Mesodermal cell (in vitro differentiated cells): ENCODE measurements around the gene LRBA.
"Not testable (repeated sequence)": the region's sequence is repeated elsewhere in the genome, so short reads cannot be mapped to it uniquely, and the experiment has no call there.

Experiments
- H3K27ac ChIP-seq: 2 replicates; pipeline ENCODE4 v1.7.0; 2013; ENCODE audit warnings: mild to moderate bottlenecking, low read depth, low read length, moderate library complexity; ENCODE audit not compliant: severe bottlenecking
- H3K36me3 ChIP-seq: 2 replicates; pipeline ENCODE4 v1.7.1; 2013; ENCODE audit warnings: mild to moderate bottlenecking, low read length, moderate library complexity; ENCODE audit not compliant: control insufficient read depth, insufficient read depth
- H3K4me1 ChIP-seq: one replicate; pipeline ENCODE4 v1.7.1; 2013; ENCODE audit warnings: mild to moderate bottlenecking, low read length; ENCODE audit not compliant: insufficient read depth, control insufficient read depth, poor library complexity, severe bottlenecking
- H3K4me3 ChIP-seq: 2 replicates; pipeline ENCODE4 v1.7.0; 2013; ENCODE audit warnings: low read length, control low read depth, mild to moderate bottlenecking; ENCODE audit not compliant: insufficient read depth, poor library complexity, severe bottlenecking; ENCODE audit errors: extremely low read depth
- H3K9me3 ChIP-seq: 2 replicates; pipeline ENCODE4 v1.7.1; 2013; ENCODE audit warnings: mild to moderate bottlenecking, low read length, moderate library complexity; ENCODE audit not compliant: control insufficient read depth
- WGBS, 2 experiments: methylation state at CpG; one replicate each; pipeline ENCODE4 v1.1.5; 2013; ENCODE audit warnings: missing lambda C conversion rate in 2 of 2; ENCODE audit not compliant: insufficient coverage in 2 of 2; 5-methylcytosine and 5-hydroxymethylcytosine counted together

LRBA gene

DNA sequence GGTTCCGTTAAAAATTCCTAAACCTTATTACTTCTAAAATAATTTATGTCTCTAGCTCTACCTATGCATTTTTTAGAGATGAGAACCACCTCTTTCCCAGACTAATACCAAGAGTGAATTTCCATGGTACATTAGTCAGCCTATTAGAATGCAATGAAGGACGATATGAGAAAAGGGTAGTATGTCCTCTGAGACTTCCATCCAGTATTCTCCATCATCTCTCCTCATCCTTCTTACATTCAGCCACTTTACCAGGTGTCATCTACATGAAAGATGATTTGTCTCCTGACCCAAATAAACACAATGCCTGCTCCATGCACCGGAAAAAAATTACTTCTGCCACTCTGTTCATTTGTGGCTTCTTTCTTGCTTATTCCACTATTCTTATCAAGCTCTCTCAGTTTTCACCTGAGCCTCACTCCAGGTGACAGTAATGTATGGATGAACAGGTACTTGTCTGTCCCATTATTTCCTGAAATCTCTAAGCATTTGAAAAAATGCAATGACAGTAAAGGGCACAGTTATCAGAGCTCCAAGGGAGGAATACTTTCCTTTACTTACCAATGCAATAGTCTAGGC, 335.2 kb downstream of the LRBA start:
- no peaks in the 10 kb centered on the region for H3K4me1 ChIP-seq
- no peaks in the 10 kb centered on the region for H3K9me3 ChIP-seq
- peak overlapping the region; percentile 11 for H3K27ac ChIP-seq
- no peak overlapping the region for H3K4me3 ChIP-seq
- H3K36me3 ChIP-seq: no peaks in the 10 kb centered on the region
- WGBS, 2 experiments: no CpG with 5 or more reads among the region's 3 CpGs

DNA sequence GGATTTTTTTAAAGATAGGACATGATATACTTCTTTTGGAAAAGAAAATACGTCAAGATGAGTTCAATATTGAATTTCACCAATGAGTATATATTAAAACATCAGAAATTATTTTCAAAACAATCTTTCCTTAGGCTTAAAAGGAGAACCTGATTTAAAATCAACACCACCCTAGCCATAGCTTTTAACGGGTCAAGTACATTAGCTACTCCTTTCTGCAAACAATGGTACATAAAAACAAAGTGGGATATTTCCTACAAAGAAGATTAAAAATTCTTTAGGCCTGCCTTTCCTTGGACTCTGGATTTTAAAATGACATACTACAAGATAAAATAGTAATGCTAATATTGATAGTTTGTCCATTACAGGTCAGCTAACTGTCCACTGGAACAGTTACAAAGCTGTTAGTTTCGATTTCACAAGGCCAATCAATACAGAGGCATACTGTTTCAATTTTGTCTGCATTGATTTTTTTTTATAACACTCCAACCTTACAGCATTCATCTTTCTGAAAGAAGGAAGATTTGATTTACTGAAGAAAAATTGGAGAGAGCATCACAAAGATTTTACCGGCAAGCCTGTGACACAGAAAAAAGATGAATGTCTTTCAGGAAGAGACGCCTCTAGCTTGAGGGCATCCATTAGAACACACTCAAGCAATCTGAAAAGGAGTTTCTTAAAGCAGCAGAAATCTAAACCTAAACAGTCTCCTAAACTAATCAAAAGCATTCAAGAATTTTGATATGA, 335.9 kb downstream of the LRBA start:
- 100% methylated on average over 2 of the region's 5 CpGs; no CpG with 5 or more reads in 1 of the 2 experiments for WGBS, 2 experiments
- H3K27ac ChIP-seq: no peak overlapping the region
- H3K4me3 ChIP-seq: no peak overlapping the region
- no peaks in the 10 kb centered on the region for H3K4me1 ChIP-seq
- no peaks in the 10 kb centered on the region for H3K36me3 ChIP-seq
- no peaks in the 10 kb centered on the region for H3K9me3 ChIP-seq

DNA sequence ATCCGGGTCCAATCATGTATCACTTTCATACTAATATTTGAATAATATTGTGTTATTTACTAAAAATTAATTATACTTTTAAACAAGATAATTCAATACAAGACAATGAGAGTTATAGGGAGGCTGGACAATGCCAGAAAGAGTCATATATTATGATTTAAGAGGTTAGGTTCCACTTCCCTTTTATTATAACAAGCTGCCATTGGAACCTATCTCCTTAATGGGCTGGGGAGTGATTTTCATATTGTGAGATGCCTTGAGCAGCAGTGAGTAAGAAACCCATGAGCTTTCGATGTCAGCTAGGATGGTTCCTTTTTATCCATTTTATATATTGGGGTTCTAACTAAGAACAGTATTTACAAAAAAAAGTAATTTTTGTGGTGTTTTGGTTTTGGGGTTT, 341.3 kb downstream of the LRBA start:
- no peaks in the 10 kb centered on the region for H3K4me1 ChIP-seq
- H3K27ac ChIP-seq: no peak overlapping the region
- H3K9me3 ChIP-seq: no peaks in the 10 kb centered on the region
- H3K36me3 ChIP-seq: no peaks in the 10 kb centered on the region
- H3K4me3 ChIP-seq: no peak overlapping the region
- WGBS, 2 experiments: no CpG with 5 or more reads among the region's 2 CpGs

DNA sequence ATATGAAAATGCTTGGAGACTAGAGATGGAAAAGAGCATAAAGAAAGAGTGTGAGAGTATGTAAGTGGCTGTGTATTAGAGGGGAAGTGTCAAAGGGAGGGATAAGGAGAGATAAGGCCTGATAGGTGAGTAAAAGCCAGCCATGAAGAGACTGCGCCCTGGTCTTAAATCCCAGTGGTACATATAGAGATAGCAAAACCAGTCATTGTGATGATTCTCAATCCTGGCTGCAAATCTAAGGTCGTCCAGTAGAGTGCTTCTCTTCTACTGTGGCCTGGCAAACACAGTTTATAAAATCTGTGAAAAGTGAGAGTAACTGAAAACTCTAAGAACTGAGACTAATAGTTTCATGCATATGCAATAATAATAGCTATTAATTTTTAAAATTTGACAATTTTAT, 346.3 kb downstream of the LRBA start:
- Histone ChIP-seq H3K9me3 (no peaks in the 10 kb centered on the region), H3K27ac (no peak overlapping the region), H3K4me1 (peaks cover 4% of the 10 kb centered on the region), H3K36me3 (no peaks in the 10 kb centered on the region), H3K4me3 (no peak overlapping the region)
- 82 to 92% methylated on average over 1 to 2 of the region's 2 CpGs for WGBS, 2 experiments

DNA sequence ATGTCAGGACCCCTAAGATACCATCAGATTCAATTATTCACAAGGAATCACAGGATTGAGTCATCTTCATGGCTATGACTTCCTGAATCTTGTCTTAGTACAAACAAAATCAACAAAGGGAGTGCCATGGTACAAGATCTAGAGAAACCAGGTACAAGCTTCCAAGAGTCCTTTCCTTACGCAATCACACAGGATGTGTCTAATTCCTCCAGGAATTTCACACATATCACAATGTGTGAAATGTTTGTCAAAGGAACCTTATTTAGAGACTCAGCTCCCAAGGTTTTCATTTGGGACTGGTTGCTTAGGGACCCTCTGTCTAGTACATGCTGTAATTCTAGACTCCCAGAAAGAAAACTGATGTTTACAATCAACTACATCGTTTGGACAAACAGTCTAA, 350.1 kb downstream of the LRBA start:
- H3K36me3 ChIP-seq: no peaks in the 10 kb centered on the region
- H3K27ac ChIP-seq: no peak overlapping the region
- WGBS, 2 experiments: 40 to 80% methylated on average over 1 of the region's 2 CpGs
- H3K4me1 ChIP-seq: peaks cover 4% of the 10 kb centered on the region
- H3K4me3 ChIP-seq: no peak overlapping the region
- no peaks in the 10 kb centered on the region for H3K9me3 ChIP-seq

DNA sequence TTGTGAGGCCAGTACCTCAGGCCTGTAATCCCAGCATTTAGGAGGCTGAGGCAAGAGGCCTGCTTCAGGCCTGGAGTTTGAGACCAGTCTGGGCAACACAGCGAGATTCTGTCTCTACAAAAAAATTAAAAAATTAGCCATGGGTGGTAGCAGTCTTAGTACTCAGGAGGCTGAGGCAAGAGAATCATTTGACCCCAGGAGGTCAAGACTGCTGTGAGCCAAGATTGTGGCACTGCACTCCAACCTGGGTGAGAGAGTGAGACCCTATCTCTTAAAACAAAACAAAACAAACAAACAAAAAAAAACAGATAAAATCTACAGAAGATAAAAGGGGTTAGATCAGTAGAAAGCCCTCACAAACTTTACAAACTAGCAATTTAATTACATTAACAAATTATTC, 352.4 kb downstream of the LRBA start:
- no peaks in the 10 kb centered on the region for H3K36me3 ChIP-seq
- no peaks in the 10 kb centered on the region for H3K9me3 ChIP-seq
- no peak overlapping the region for H3K27ac ChIP-seq
- H3K4me1 ChIP-seq: peaks cover 4% of the 10 kb centered on the region
- no peak overlapping the region for H3K4me3 ChIP-seq
- whole genome bisulfite sequencing, 2 experiments: 100% methylated on average over 1 of the region's 1 CpG

DNA sequence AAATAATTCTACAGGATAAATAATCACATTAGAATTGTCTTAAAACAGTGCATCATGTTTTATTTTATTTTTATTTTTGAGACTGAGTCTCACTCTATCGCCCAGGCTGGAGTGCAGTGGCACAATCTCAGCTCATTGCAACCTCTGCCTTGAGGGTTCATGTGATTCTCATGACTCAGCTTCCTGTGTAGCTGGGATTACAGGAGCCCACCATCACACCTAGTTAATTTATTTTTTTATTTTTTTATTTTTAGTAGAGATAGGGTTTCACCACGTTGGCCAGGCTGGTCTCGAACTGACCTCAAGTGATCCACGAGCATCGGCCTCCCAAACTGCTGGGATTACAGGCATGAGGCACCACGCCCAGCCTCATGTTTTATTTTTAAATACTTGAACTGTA, 353.5 kb downstream of the LRBA start:
- not testable (repeated sequence) for H3K4me1 ChIP-seq, H3K27ac ChIP-seq, H3K36me3 ChIP-seq, H3K4me3 ChIP-seq, H3K9me3 ChIP-seq
- WGBS, 2 experiments: 92 to 97% methylated on average over 4 to 5 of the region's 6 CpGs

DNA sequence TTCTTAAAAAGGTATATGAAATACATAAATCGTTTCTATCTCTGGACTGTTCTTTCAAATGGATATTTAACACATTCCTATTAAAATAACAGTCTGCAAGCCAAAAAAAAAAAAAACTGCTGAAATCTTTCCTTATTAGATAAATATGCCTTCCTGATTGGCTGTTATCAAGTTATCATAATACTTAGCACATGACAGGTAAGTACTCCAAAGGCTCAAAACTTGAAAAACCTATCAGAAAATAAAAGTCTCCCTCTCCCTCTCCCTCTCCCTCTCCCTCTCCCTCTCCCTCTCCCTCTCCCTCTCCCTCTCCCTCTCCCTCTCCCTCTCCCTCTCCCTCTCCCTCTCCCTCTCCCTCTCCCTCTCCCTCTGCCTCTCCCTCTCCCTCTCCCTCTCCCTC, 356.8 kb downstream of the LRBA start:
- not testable (repeated sequence) for H3K4me1 ChIP-seq, H3K36me3 ChIP-seq, H3K9me3 ChIP-seq, H3K27ac ChIP-seq, H3K4me3 ChIP-seq
- no CpG with 5 or more reads among the region's 1 CpG for WGBS, 2 experiments

DNA sequence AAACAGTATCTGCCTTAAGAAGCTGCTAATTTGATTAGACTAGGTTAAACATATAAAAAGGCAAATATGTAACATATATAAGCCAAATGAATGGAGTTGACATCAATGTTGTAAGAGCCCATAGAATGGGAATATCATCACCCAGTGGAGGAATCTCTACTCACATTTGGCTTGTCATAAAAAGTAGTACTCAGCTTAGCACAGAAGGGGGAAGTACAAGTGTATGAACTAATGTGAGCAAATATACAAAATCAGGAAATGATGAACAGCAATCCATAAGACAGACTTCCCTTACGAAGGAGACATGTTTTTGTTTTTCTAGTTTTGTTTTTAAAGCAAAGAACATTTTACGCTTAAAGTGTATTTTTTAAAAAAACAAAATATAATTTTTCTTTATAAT, 358.2 kb downstream of the LRBA start:
- Histone ChIP-seq H3K4me3 (no peak overlapping the region), H3K4me1 (no peaks in the 10 kb centered on the region), H3K36me3 (no peaks in the 10 kb centered on the region), H3K27ac (no peak overlapping the region), H3K9me3 (no peaks in the 10 kb centered on the region)
- no CpG with 5 or more reads among the region's 2 CpGs for WGBS, 2 experiments

DNA sequence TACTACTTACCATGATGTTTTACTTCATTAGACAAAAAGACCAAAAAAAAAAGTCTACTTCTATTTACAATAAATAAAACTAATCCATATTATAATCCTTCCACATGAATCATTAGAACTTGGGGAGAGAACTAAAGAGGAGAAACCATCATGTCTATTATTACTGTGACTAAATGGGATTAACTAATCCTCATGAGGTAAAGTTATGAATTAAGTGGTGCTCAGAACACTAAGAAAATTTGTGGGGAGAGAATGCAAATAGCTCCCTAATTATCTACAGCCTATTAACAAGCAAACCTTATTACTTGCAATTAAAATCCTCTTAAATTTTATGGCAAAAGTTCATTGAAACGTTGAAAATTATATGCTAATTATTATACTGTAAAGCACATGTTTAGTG, 364.3 kb downstream of the LRBA start:
- WGBS, 2 experiments: no CpG with 5 or more reads among the region's 1 CpG
- Histone ChIP-seq H3K36me3 (no peaks in the 10 kb centered on the region), H3K4me1 (no peaks in the 10 kb centered on the region), H3K4me3 (no peak overlapping the region), H3K9me3 (no peaks in the 10 kb centered on the region), H3K27ac (no peak overlapping the region)

DNA sequence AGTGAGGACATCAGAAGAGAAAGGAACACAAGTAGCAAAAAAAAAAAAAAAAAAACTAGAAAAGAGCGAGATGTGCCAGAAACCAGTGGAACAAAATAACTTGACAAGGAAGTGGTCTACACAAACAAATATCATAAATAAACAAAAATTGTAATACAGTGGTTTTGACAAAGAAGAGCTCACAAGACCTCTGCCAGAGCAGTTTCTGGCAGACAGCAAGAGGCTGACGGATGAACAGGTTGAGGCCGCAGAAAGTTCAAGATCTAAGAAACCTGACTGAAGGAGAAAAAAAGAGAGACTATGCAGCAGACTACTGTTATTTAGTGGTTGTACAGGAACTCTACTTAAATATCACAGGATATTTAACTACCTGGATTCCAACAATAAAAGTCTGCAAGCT, 367.0 kb downstream of the LRBA start:
- Histone ChIP-seq H3K4me1 (no peaks in the 10 kb centered on the region), H3K4me3 (no peak overlapping the region), H3K9me3 (no peaks in the 10 kb centered on the region), H3K36me3 (no peaks in the 10 kb centered on the region), H3K27ac (no peak overlapping the region)
- WGBS, 2 experiments: 80 to 100% methylated on average over 1 to 2 of the region's 3 CpGs
